OCI-LY1 (cell line): Measurements from ENCODE around the gene LRP5.
"Not testable (repeated sequence)": the region's sequence is repeated elsewhere in the genome, so short reads cannot be mapped to it uniquely, and the experiment has no call there.

Experiments
- H2AFZ ChIP-seq: fragments of 200-600 bp; sonication (generic), shearing (Covaris generic); 2 replicates; pipeline ENCODE4 v1.6.0; 2014; ENCODE audit warnings: antibody characterized with exemption, mild to moderate bottlenecking, low read length
- H3F3A ChIP-seq: fragments of 200-600 bp; sonication (generic), shearing (Covaris generic); 2 replicates; pipeline ENCODE4 v1.6.0; 2014; ENCODE audit warnings: mild to moderate bottlenecking, antibody characterized with exemption, low read length, moderate library complexity; ENCODE audit not compliant: insufficient read depth
- H3K27ac ChIP-seq: fragments of 200-600 bp; sonication (generic); 2 replicates; pipeline ENCODE4 v1.5.1; 2014; ENCODE audit warnings: low read length, mixed run types, mild to moderate bottlenecking, low read depth; ENCODE audit not compliant: poor library complexity, severe bottlenecking
- H3K27me3 ChIP-seq: fragments of 200-600 bp; sonication (generic); 2 replicates; pipeline ENCODE4 v1.6.0; 2014; ENCODE audit warnings: antibody characterized with exemption, mild to moderate bottlenecking, low read length, moderate library complexity; ENCODE audit not compliant: insufficient read depth
- H3K36me3 ChIP-seq: fragments of 200-600 bp; sonication (generic); 2 replicates; pipeline ENCODE4 v1.6.1; 2014; ENCODE audit warnings: mild to moderate bottlenecking, antibody characterized with exemption, low read length, moderate library complexity, mixed read lengths; ENCODE audit not compliant: insufficient read depth
- H3K4me1 ChIP-seq: fragments of 200-600 bp; sonication (generic); 2 replicates; pipeline ENCODE4 v1.5.1; 2014; ENCODE audit warnings: mild to moderate bottlenecking, low read length, moderate library complexity; ENCODE audit not compliant: insufficient read depth, severe bottlenecking
- H3K4me2 ChIP-seq: fragments of 200-600 bp; sonication (generic), shearing (Covaris generic); 2 replicates; pipeline ENCODE4 v1.6.1; 2014; ENCODE audit warnings: low read length
- H3K4me3 ChIP-seq: fragments of 200-600 bp; sonication (generic); 2 replicates; pipeline ENCODE4 v1.5.1; 2014; ENCODE audit warnings: low read length, low read depth, mild to moderate bottlenecking, mixed read lengths; ENCODE audit not compliant: poor library complexity, severe bottlenecking
- H3K79me2 ChIP-seq: fragments of 200-600 bp; shearing (Covaris generic); 2 replicates; pipeline ENCODE4 v1.6.1; 2016; ENCODE audit warnings: mixed run types, low read length, mixed read lengths; ENCODE audit not compliant: insufficient read depth
- H3K9ac ChIP-seq: fragments of 200-600 bp; sonication (generic), shearing (Covaris generic); 2 replicates; pipeline ENCODE4 v1.6.1; 2014; ENCODE audit warnings: mild to moderate bottlenecking, low read length, mixed read lengths
- H3K9me2 ChIP-seq: fragments of 200-600 bp; sonication (generic), shearing (Covaris generic); 2 replicates; pipeline ENCODE4 v1.6.1; 2014; ENCODE audit warnings: low read depth, mild to moderate bottlenecking, low read length, mixed read lengths
- H3K9me3 ChIP-seq: fragments of 200-600 bp; shearing (Covaris generic); 2 replicates; pipeline ENCODE4 v1.6.1; 2014; ENCODE audit warnings: low read length, mixed read lengths
- H4K20me1 ChIP-seq: fragments of 200-600 bp; sonication (generic), shearing (Covaris generic); 2 replicates; pipeline ENCODE4 v1.6.0; 2016; ENCODE audit warnings: mild to moderate bottlenecking, low read length; ENCODE audit not compliant: insufficient read depth
- EZH2 ChIP-seq: fragments of 200-600 bp; sonication (generic), shearing (Covaris generic); IDR thresholded peaks from 2 replicates; pipeline ENCODE4 v1.8.0; 2017; ENCODE audit warnings: borderline replicate concordance, mixed run types, mild to moderate bottlenecking, antibody characterized with exemption, low read length, moderate library complexity, mixed read lengths
- TF ChIP-seq, protein P1 (sequence below): fragments of 200-600 bp; sonication (generic), shearing (Covaris generic); IDR thresholded peaks from 2 replicates; pipeline ENCODE4 v1.5.1; 2017; ENCODE audit warnings: mild to moderate bottlenecking, antibody characterized with exemption, low read length, moderate library complexity, mixed read lengths

The LRP5 gene

DNA sequence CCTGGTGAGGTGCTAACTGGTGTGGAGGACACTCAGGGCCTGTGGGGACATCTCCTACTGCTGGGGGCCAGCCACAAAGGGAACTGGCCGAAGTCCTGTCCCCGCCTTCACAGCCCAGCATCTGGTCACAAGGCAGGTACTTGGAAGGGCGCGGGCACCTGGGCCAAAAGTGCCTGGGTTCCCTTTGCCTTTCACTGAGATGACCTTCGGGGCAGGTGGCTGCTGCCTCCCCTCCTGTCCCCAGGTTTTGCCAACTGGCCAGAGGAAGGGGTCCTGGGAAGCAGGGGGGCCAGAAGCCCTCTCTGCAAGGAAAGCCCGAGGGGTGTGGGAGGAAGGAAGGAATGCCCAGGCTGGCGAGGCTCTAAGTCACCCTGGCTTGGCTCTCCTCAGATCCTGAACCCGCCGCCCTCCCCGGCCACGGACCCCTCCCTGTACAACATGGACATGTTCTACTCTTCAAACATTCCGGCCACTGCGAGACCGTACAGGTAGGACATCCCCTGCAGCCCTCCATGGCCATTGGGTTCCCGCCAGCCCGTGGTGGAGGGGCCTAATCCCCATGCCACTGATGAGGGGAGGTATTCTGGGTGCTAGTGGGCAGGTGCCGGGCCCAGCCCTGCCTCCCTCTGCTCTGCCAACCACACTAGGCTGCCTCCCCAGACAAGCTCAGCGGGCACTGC is 133.8 kb downstream of the LRP5 start:
- peaks cover 10% of the 10 kb centered on the region for H3K4me1 ChIP-seq
- no peak overlapping the region for H3K27ac ChIP-seq
- H4K20me1 ChIP-seq: no peaks in the 10 kb centered on the region
- H3F3A ChIP-seq: no peaks in the 10 kb centered on the region
- H3K9me2 ChIP-seq: no peaks in the 10 kb centered on the region
- no peaks in the 10 kb centered on the region for H3K27me3 ChIP-seq
- H3K4me3 ChIP-seq: no peak overlapping the region
- no peaks in the 10 kb centered on the region for H3K9me3 ChIP-seq
- H3K36me3 ChIP-seq: no peaks in the 10 kb centered on the region
- H3K4me2 ChIP-seq: no peak overlapping the region
- TF ChIP-seq EZH2: no peak
- TF ChIP-seq, protein P1, sequence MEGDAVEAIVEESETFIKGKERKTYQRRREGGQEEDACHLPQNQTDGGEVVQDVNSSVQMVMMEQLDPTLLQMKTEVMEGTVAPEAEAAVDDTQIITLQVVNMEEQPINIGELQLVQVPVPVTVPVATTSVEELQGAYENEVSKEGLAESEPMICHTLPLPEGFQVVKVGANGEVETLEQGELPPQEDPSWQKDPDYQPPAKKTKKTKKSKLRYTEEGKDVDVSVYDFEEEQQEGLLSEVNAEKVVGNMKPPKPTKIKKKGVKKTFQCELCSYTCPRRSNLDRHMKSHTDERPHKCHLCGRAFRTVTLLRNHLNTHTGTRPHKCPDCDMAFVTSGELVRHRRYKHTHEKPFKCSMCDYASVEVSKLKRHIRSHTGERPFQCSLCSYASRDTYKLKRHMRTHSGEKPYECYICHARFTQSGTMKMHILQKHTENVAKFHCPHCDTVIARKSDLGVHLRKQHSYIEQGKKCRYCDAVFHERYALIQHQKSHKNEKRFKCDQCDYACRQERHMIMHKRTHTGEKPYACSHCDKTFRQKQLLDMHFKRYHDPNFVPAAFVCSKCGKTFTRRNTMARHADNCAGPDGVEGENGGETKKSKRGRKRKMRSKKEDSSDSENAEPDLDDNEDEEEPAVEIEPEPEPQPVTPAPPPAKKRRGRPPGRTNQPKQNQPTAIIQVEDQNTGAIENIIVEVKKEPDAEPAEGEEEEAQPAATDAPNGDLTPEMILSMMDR: no peak
- no peaks in the 10 kb centered on the region for H3K79me2 ChIP-seq
- H2AFZ ChIP-seq: no peak overlapping the region
- H3K9ac ChIP-seq: no peak overlapping the region

DNA sequence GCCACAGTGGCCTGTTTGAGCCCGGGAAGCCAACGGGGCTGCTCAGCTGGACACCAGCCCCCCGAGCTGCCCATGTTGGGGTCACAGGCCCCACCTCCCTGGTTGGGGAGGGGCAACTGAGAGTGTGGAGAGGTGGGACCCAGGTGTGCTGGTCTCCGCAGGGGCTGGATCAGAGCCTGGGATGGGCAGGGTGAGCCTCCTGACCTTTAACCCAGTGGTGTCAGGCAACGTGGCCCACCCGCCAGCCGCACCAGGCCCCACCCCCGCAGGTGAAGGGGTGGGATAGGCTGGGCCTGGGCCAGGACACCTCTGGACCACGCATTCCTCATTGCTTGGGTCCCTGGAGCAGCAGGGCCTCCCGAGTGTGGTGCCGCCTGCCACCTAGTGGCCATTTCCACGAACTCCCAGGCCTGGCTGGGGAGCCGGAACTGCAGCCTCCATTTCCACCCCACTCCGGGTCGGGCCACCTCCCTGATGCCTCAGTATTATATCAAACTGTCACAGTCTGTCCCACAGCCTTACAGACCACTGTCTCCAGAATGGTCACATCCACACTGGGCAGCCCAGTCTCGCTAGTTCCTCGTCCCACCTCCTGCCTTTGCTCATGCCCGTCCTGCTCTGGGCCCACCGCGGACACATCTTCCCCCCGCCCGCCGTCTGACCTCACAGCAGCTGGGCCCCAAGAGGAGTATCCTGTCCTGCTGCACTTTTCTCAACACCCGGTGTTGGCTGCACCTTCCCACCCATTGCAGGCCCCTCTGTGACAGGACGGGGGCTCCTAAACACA is 134.8 kb downstream of the LRP5 start:
- Histone ChIP-seq H3K4me3 (no peak overlapping the region), H2AFZ (no peak overlapping the region), H4K20me1 (no peaks in the 10 kb centered on the region), H3K4me2 (no peak overlapping the region), H3K27ac (no peak overlapping the region), H3K27me3 (no peaks in the 10 kb centered on the region), H3K36me3 (no peaks in the 10 kb centered on the region), H3K4me1 (no peaks in the 10 kb centered on the region), H3K9ac (no peak overlapping the region), H3K79me2 (no peaks in the 10 kb centered on the region), H3F3A (no peaks in the 10 kb centered on the region), H3K9me3 (no peaks in the 10 kb centered on the region), H3K9me2 (no peaks in the 10 kb centered on the region)
- TF ChIP-seq, protein P1: peak; percentile 85
- TF ChIP-seq EZH2: no peak

DNA sequence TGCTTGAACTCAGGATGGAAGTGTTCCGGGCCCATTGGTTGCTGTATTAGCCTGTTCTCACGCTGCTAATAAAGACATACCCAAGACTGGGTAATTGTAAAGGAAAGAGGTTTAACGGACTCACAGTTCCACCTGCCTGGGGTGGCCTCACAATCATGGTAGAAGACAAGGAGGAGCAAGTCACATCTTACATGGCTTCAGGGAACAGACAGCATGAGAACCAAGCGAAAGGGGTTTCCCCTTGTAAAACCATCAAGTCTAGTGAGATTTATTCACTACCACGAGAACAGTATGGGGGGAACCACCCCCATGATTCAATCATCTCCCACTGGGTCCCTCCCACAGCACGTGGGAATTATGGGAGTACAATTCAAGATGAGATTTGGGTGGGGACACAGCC is 135.5 kb downstream of the LRP5 start:
- H4K20me1 ChIP-seq, H3K4me3 ChIP-seq, H3K4me1 ChIP-seq, H3K9me3 ChIP-seq, H3F3A ChIP-seq, H3K4me2 ChIP-seq, H3K27me3 ChIP-seq, H3K36me3 ChIP-seq, H3K9ac ChIP-seq, H3K27ac ChIP-seq, H3K9me2 ChIP-seq, H2AFZ ChIP-seq, H3K79me2 ChIP-seq: not testable (repeated sequence)

DNA sequence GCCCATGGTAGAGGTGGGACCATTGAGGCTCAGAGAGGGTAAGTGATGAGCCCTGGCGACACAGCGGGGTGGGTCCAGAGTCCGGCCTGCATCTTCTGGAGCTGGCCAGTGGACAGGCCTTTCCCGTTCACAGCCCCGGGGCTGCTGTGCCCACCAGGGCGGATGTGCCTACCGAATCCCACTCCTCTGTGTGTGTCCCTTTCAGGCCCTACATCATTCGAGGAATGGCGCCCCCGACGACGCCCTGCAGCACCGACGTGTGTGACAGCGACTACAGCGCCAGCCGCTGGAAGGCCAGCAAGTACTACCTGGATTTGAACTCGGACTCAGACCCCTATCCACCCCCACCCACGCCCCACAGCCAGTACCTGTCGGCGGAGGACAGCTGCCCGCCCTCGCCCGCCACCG is 136.2 kb downstream of the LRP5 start:
- no peaks in the 10 kb centered on the region for H3K9me3 ChIP-seq
- no peak overlapping the region for H3K9ac ChIP-seq
- H3K27me3 ChIP-seq: no peaks in the 10 kb centered on the region
- no peaks in the 10 kb centered on the region for H4K20me1 ChIP-seq
- TF ChIP-seq, protein P1: no peak
- TF ChIP-seq EZH2: no peak
- no peak overlapping the region for H3K4me2 ChIP-seq
- H3K4me3 ChIP-seq: no peak overlapping the region
- H3K4me1 ChIP-seq: no peaks in the 10 kb centered on the region
- H3K9me2 ChIP-seq: no peaks in the 10 kb centered on the region
- no peak overlapping the region for H2AFZ ChIP-seq
- no peaks in the 10 kb centered on the region for H3K79me2 ChIP-seq
- H3K36me3 ChIP-seq: no peaks in the 10 kb centered on the region
- no peaks in the 10 kb centered on the region for H3F3A ChIP-seq
- no peak overlapping the region for H3K27ac ChIP-seq
